ENCODE measurements around the gene ARL11. TPM values are rescaled to one million over a fixed set of nuclear protein-coding genes. Genes with fewer than 3 reads are reported as not detected.
"Not testable (repeated sequence)": the region's sequence is repeated elsewhere in the genome, so short reads cannot be mapped to it uniquely, and the experiment has no call there.

The ARL11 gene
- total RNA-seq (under 1 TPM in 1 of 2 donors, not detected in 1; 0.22 TPM), total RNA-seq (0.45 to 1.6 reads per million in 2 donors)

DNA sequence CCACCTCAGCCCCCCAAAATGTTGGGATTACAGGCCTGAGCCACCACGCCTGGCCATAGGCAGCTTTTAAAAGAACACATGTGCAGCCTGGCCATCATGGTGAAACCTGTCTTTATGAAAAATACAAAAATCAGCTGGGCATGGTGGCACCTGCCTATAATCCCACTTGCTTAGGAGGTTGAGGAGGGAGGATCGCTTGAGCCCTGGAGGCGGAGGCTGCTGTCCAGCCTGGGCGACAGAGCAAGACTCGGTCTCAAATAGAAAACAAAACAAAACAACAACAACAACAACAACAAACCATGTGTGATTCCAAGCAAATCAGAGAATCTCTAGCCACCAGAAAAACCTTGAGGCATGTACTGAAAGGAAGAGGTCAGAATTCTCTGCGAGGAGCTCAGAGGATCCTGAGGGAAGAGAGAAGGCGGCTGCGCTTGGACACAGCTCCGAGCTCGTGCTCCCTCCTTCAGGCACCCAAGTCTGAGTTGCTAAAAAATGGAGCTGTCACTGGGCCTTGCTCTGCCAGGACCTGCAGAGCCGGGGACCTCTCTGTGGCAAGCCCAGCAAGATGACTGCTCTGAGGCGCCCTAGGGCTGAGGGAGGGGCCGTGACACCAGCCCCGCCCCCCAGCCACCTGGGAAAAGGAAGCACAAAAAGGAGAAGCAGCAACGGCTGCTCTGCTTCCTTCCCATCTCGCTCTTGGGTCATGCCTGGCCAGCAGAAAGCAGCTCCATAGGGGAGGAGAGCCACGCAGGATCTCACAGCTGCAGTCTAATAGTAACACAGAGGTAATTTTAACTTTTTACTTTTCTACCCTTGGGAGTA is at the start of gene ARL11:
ARL11 (plus strand) TSS at position 677 of the 822 bp plus-strand sequence. CDS start 1,941 bp downstream, outside the sequence.
- Mint-ChIP-seq H3K4me1 (peaks cover 6% of the 10 kb centered on the region), H3K27me3 (no peaks in the 10 kb centered on the region), H3K4me3 (peak within 1 kb of the TSS; percentile 88), H3K27ac (peak within 1 kb of the TSS; percentile 49), H3K36me3 (ENCODE audit: low read depth) (no peaks in the 10 kb centered on the region)
- DNase-seq (peak in 2 of 3 donors; percentile 17 to 25), ATAC-seq (peak; percentile 83)
- no peaks in the 10 kb centered on the region for H3K9me3 ChIP-seq (ENCODE audit: control insufficient read depth, low read length, poor library complexity, severe bottlenecking)

DNA sequence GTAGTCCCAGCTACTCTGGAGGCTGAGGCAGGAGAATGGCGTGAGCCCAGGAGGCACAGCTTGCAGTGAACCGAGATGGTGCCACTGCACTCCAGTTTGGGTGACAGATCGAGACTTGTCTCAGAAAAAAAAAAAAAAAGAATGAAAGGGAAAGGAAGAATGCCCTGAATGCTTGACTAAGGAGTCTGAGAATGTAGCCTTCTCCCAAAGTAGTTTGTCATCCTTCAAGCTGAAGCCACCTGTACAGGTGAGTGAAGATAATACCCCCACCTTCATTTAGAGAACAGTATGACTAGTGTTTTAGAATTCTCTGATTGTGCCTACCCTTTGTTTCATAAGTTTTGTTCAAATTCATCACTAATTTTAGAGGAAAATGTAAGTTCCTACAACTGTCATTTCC is 48.8 kb upstream of the ARL11 start:
- Mint-ChIP-seq H3K27ac (peak overlapping the region; percentile 72), H3K36me3 (ENCODE audit: low read depth) (peaks cover 10% of the 10 kb centered on the region), H3K4me1 (peaks cover 30% of the 10 kb centered on the region), H3K4me3 (no peak overlapping the region), H3K27me3 (no peaks in the 10 kb centered on the region)
- no peak for DNase-seq
- no peaks in the 10 kb centered on the region for H3K9me3 ChIP-seq (ENCODE audit: control insufficient read depth, low read length, poor library complexity, severe bottlenecking)
- ATAC-seq, result no peak

DNA sequence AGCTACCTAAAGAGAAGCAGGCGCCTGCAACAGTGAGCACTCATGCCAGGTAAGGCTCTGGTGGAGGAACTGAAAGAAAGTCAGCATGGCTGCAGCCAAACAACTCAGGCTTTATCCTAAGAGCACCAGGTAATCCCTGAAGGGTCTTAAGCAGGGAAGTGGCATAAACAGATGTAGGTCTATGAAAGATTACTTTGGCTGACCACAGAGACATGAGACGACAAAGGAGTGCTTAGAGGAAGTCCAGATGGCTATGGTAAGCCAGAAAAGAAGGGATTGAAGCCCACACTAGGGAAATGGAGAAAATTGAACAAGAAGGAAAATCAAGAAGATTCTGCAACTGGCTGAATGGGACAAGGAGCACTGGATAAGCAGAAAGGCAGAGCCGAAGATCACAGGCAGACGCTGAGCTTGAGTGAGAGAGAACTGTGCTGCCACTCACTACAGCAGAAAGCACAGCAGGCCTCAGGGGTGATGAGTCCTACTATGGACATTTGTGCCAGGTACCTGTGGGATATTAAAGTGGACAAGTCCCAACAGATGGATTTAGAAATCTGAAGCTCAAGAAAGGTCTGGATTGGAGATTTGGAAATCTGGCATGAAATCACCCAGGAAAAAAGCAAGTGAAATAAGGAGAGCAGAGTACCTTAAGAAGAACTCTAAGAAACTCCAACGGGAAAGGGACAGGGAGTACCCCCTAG is 47.2 kb upstream of the ARL11 start:
- no peaks in the 10 kb centered on the region for H3K27me3 Mint-ChIP-seq
- H3K36me3 Mint-ChIP-seq (ENCODE audit: low read depth), result peaks cover 12% of the 10 kb centered on the region
- peak overlapping the region; percentile 91 for H3K27ac Mint-ChIP-seq
- H3K4me3 Mint-ChIP-seq, result no peak overlapping the region
- H3K9me3 ChIP-seq (ENCODE audit: control insufficient read depth, low read length, poor library complexity, severe bottlenecking), result no peaks in the 10 kb centered on the region
- DNase-seq (no peak), ATAC-seq (no peak)
- H3K4me1 Mint-ChIP-seq, result peaks cover 32% of the 10 kb centered on the region

DNA sequence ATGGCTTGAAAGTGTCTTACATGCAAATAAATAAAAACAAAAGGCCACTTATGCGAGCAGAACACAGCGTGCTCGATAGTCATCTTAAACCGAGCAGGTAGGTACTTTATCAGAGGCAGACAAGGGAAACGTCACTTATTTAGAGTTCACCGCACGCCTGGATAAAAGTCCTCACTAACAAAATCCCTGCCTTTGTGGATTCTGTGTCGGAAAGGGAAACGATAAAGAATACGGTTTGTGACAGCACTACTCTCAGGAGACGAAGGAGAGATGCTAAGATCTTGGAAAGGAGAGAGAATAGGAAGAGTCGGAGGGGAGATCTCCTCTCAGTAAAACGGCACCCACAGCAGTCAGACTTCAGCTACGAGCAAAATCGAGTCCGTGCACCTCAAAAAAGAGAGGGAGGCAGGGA is 43.5 kb upstream of the ARL11 start:
- H3K27me3 Mint-ChIP-seq, result no peaks in the 10 kb centered on the region
- peak overlapping the region; percentile 99 for H3K4me3 Mint-ChIP-seq
- peak overlapping the region; percentile 92 for H3K27ac Mint-ChIP-seq
- no peaks in the 10 kb centered on the region for H3K9me3 ChIP-seq (ENCODE audit: control insufficient read depth, low read length, poor library complexity, severe bottlenecking)
- peak; percentile 10 for ATAC-seq
- peaks cover 12% of the 10 kb centered on the region for H3K36me3 Mint-ChIP-seq (ENCODE audit: low read depth)
- DNase-seq, result no peak
- H3K4me1 Mint-ChIP-seq, result peaks cover 36% of the 10 kb centered on the region

DNA sequence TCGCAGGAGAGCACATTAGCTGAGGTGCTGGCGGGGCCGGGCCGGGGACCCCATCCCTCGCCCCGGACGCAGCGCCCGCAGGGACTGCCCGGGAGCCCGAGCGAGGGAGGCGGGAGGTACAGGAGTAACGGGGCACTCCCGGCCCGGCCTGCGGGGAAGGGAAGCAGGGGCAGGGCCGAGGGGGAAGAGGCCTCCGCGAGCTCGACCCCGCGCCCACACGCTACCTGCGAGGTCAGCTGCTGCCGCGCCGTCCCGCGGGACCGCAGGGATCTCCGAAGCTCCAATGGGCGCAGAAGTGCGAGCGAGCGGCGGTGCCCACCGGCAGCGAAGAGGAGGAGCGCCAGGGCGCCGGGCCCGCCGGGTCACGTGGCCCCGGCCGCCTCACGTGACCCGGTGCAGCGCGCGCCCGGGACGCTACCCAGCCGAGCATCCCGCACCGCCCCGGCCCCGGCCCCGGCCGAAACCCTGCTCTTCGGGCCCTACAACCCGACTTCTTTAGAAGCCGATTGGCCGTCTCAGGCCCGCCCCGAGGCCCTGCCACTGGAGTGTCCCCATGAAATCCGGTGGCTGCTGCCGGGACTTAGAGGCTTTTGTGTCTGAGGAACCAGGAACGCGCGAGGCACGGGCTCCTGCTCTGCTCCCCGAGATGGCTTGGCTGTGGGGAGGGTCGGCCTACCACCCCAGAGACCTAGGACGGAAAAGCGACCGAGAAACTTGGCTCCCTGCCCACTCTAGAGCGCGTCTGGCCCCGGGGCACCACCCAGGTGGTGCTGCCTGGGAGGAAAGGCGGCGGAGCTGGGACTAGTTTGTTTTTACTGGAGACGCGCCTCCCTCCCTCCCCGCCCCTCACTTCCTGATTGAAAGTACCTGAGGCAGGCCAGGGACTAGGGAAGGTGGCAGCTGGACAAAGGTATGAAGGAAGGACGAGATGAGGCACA is 42.8 kb upstream of the ARL11 start, which contains the start of gene RCBTB1:
RCBTB1 (minus strand) TSS at position 339 of the 938 bp plus-strand sequence. CDS start 18,279 bp downstream, outside the sequence.
- peak within 1 kb of the TSS; percentile 92 for H3K27ac Mint-ChIP-seq
- peaks cover 36% of the 10 kb centered on the region for H3K4me1 Mint-ChIP-seq
- DNase-seq (peak; percentile 60 to 73 (median 68)), ATAC-seq (peak; percentile 95)
- peak within 1 kb of the TSS; percentile 99 for H3K4me3 Mint-ChIP-seq
- H3K36me3 Mint-ChIP-seq (ENCODE audit: low read depth), result peaks cover 10% of the 10 kb centered on the region
- H3K27me3 Mint-ChIP-seq, result no peaks in the 10 kb centered on the region
- H3K9me3 ChIP-seq (ENCODE audit: control insufficient read depth, low read length, poor library complexity, severe bottlenecking), result no peaks in the 10 kb centered on the region

DNA sequence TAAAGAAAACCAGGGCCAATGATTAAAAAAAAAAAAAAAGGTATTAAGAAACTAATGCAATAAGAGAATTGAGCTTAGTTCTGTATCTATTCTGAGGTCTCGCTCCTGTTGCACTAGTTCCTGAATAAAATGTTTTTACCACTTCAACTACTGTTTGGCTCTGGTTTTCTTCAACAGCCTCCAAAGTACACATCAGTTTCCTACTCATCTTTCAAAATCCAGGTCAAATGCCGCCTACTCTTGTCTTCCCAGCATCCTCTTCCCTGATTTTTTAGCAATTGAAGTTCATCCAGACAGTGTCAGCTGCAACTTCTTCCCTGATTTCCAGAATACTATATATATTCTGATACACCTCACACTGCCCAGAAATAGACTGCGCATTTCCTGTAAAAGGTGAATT is 41.6 kb upstream of the ARL11 start:
- ATAC-seq (no peak), DNase-seq (no peak)
- Mint-ChIP-seq H3K4me1 (peaks cover 27% of the 10 kb centered on the region), H3K36me3 (ENCODE audit: low read depth) (peaks cover 3% of the 10 kb centered on the region), H3K27me3 (no peaks in the 10 kb centered on the region), H3K4me3 (peak overlapping the region; percentile 81), H3K27ac (peak overlapping the region; percentile 21)
- H3K9me3 ChIP-seq (ENCODE audit: control insufficient read depth, low read length, poor library complexity, severe bottlenecking), result no peaks in the 10 kb centered on the region

DNA sequence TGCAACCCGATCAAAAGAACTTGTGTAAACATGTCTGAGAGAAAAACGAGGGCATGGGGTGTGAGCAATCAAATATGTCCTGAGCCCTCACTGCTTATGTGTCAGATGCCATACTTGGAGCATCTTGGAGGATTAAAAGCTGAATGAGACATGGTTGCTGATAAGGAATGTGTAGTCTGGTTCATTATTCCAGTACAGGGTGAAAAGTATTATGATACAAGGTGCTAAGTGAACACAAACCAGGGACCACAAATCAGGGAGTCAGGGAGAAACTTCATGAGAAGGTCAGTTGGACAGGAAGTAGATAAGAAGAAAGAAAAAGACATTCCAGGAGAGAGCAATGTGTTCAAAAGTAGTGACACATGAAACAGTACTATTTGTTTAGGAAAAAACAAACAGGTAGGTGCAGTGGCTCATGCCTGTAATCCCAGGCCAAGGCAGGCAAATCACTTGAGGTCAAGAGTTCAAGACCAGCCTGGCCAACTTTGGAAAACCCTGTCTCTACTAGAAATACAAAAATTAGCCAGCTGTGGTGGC is 40.9 kb upstream of the ARL11 start:
- DNase-seq, result no peak
- ATAC-seq, result no peak
- Mint-ChIP-seq H3K27me3 (no peaks in the 10 kb centered on the region), H3K36me3 (ENCODE audit: low read depth) (peaks cover 2% of the 10 kb centered on the region), H3K4me1 (peaks cover 25% of the 10 kb centered on the region), H3K27ac (peak overlapping the region; percentile 21), H3K4me3 (peak overlapping the region; percentile 81)
- H3K9me3 ChIP-seq (ENCODE audit: control insufficient read depth, low read length, poor library complexity, severe bottlenecking), result no peaks in the 10 kb centered on the region

DNA sequence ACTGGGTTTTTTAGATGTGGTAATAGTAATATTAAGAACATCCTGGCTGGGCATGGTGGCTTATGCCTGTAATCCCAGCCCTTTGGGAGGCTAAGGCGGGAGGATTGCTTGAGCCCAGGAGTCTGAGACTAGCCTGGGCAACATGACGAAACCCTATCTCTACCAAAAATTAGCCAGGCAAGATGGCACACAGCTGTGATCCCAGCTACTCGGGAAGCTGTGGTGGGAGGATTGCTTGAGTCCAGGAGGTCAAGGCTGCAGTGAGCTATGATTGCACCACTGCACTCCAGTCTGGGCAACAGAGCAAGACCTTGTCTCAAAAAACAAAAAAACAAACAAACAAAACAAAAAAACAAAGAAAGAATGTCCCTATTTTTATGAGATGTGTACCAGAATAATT is 37.6 kb upstream of the ARL11 start:
- H3K36me3 Mint-ChIP-seq (ENCODE audit: low read depth); ATAC-seq; H3K4me3 Mint-ChIP-seq; H3K9me3 ChIP-seq (ENCODE audit: control insufficient read depth, low read length, poor library complexity, severe bottlenecking); H3K27ac Mint-ChIP-seq; DNase-seq; H3K27me3 Mint-ChIP-seq: not testable (repeated sequence)
- peaks cover 13% of the 10 kb centered on the region for H3K4me1 Mint-ChIP-seq

DNA sequence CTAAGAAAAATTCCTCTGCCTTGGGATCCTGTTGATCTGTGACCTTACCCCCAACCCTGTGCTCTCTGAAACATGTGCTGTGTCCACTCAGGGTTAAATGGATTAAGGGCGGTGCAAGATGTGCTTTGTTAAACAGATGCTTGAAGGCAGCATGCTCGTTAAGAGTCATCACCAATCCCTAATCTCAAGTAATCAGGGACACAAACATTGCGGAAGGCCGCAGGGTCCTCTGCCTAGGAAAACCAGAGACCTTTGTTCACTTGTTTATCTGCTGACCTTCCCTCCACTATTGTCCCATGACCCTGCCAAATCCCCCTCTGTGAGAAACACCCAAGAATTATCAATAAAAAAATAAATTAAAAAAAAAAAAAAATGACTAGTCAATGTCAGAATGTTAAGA is 34.4 kb upstream of the ARL11 start:
- not testable (repeated sequence) for DNase-seq; H3K4me3 Mint-ChIP-seq; H3K27me3 Mint-ChIP-seq; ATAC-seq; H3K4me1 Mint-ChIP-seq; H3K36me3 Mint-ChIP-seq (ENCODE audit: low read depth); H3K27ac Mint-ChIP-seq; H3K9me3 ChIP-seq (ENCODE audit: control insufficient read depth, low read length, poor library complexity, severe bottlenecking)

DNA sequence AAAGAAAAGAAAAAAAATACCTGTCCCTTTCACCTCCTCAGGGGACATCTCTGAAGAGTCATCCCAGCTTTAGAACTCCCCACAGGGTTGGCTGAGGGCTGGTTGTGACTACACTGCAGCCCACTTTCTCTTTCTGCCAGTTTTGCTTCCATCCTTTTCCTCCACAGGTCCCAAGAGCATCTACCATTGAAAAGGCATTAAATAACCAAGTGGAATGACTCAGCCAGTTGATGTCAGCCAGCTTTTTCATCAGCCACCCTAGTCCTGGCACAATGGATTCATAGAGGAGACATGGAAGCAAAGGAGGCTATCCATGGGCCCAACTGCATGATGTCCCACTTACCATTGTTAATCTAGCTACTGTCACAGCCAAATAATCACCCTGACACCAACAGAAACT is 33.7 kb upstream of the ARL11 start:
- H3K9me3 ChIP-seq (ENCODE audit: control insufficient read depth, low read length, poor library complexity, severe bottlenecking), result no peaks in the 10 kb centered on the region
- peaks cover 2% of the 10 kb centered on the region for H3K36me3 Mint-ChIP-seq (ENCODE audit: low read depth)
- ATAC-seq (no peak), DNase-seq (no peak)
- H3K4me3 Mint-ChIP-seq, result no peak overlapping the region
- H3K27me3 Mint-ChIP-seq, result no peaks in the 10 kb centered on the region
- H3K27ac Mint-ChIP-seq, result no peak overlapping the region
- no peaks in the 10 kb centered on the region for H3K4me1 Mint-ChIP-seq

DNA sequence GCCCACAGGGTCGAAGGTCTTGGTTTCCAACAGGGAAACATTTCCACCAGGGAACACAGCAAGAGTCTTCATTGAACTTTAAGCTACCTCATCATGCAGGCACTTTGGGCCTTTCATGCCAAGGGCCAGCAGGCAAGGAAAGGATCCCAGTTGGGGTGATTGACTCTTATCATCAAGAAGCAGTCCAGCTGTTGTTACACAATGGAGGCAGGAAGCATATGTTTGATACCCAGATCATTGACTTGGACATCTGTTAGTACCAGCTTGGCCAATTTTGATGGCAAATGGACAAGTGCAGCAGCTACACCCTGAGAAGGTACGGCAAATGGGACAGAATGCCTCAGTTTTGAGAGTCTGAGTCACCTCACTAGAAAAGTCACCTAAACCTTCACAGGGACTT is 32.1 kb upstream of the ARL11 start:
- H3K9me3 ChIP-seq (ENCODE audit: control insufficient read depth, low read length, poor library complexity, severe bottlenecking), result no peaks in the 10 kb centered on the region
- no peak overlapping the region for H3K27ac Mint-ChIP-seq
- H3K27me3 Mint-ChIP-seq, result no peaks in the 10 kb centered on the region
- DNase-seq, result no peak
- ATAC-seq, result no peak
- H3K4me1 Mint-ChIP-seq, result no peaks in the 10 kb centered on the region
- H3K4me3 Mint-ChIP-seq, result no peak overlapping the region
- peaks cover 2% of the 10 kb centered on the region for H3K36me3 Mint-ChIP-seq (ENCODE audit: low read depth)

DNA sequence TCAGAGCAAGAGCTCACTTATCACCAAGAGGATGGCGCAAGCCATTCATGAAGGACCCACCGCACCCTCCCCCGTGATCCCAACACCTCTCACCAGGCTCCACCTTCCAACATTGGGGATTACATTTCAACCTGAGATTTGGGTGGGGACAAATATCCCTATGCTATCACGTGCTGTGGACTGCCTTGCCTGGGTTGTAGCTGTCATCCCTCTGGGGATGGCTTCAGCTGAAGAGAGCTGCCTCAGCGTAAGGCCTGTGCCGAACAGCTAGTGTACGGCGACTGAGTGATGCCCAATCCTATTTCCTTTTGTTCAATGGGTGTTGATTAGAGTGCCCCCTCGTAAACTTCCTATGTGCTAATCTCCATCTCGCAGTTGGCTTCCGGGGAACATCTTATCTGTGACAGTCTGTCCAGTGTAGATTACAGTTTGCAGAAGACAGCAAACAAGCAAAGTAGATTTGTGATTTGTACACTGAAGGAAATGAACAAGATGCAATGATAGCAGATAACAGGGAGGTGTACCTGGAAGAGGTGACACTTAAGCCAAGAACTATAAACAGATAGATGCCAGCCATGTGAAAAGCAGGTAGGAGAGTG is 31.2 kb upstream of the ARL11 start:
- Mint-ChIP-seq H3K4me3 (no peak overlapping the region), H3K4me1 (no peaks in the 10 kb centered on the region), H3K36me3 (ENCODE audit: low read depth) (peaks cover 2% of the 10 kb centered on the region), H3K27ac (no peak overlapping the region), H3K27me3 (no peaks in the 10 kb centered on the region)
- no peaks in the 10 kb centered on the region for H3K9me3 ChIP-seq (ENCODE audit: control insufficient read depth, low read length, poor library complexity, severe bottlenecking)
- no peak for ATAC-seq
- no peak for DNase-seq

Measured in T-helper 17 cell (primary cell).